Sigmoid colon (tissue), 4 donors: ENCODE measurements around the gene RRAD.

Source experiments
- POLR2AphosphoS5 ChIP-seq, 4 donors: sonication (generic); formaldehyde crosslinking; IDR thresholded peaks; one replicate each; pipeline ENCODE4 v1.6.1; 2017; ENCODE audit warnings: antibody characterized with exemption in 4 of 4
- TF ChIP-seq, protein P1 (sequence below), 4 experiments: fragments of 450-650 bp in 3 of 4; fragments of 200-600 bp in 1 of 4; IDR thresholded peaks; one replicate each; pipeline ENCODE4 v1.5.1; 2016 to 2019; ENCODE audit warnings: antibody characterized with exemption in 4 of 4, mild to moderate bottlenecking in 3 of 4, moderate library complexity in 2 of 4

DNA sequence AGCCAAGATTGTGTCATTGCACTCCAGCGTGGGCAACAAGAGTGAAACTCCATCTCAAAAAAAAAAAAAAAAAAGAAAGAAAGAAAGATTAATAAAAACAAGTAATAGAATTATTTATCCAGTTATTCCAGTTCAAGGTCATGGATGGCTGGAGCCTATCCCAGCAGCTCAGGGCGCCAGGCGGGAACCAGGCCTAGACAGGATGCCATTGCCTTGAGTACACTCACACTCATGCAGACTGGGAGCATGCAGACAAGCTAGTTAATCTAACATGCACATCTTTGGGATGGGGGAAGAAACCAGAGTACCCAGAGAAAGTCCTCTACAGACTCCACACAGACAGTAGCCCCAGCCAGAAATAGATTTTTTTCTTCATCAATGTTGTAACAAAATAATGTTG lies 27.1 kb downstream of the RRAD start:
- TF ChIP-seq, protein P1, sequence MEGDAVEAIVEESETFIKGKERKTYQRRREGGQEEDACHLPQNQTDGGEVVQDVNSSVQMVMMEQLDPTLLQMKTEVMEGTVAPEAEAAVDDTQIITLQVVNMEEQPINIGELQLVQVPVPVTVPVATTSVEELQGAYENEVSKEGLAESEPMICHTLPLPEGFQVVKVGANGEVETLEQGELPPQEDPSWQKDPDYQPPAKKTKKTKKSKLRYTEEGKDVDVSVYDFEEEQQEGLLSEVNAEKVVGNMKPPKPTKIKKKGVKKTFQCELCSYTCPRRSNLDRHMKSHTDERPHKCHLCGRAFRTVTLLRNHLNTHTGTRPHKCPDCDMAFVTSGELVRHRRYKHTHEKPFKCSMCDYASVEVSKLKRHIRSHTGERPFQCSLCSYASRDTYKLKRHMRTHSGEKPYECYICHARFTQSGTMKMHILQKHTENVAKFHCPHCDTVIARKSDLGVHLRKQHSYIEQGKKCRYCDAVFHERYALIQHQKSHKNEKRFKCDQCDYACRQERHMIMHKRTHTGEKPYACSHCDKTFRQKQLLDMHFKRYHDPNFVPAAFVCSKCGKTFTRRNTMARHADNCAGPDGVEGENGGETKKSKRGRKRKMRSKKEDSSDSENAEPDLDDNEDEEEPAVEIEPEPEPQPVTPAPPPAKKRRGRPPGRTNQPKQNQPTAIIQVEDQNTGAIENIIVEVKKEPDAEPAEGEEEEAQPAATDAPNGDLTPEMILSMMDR (IDR thresholded peaks at IDR 0.05) = no peak
- no peak for TF ChIP-seq POLR2AphosphoS5 (IDR thresholded peaks at IDR 0.05)
